ENCODE results near the gene TBC1D3B.
A peak's percentile ranks its signal among the peaks of the same experiment; 100 is the strongest.
"Not testable (repeated sequence)": the region's sequence is repeated elsewhere in the genome, so short reads cannot be mapped to it uniquely, and the experiment has no call there.

Gene TBC1D3B

GRCh38 chr17:36183001-36183971, 6.8 kb upstream of the TBC1D3B start:
- no peak for TF ChIP-seq CTCF (IDR thresholded peaks at IDR 0.05)
- Histone ChIP-seq H3K4me3 (ENCODE audit: low read depth in 1 of 2, low read length in 1 of 2) (peak overlapping the region; percentile 62 to 82), H3K36me3 (peaks cover 5% of the 10 kb centered on the region), H3K4me1 (ENCODE audit: control insufficient read depth in 1 of 2, insufficient read depth in 1 of 2, low read depth in 1 of 2, low read length in 1 of 2) (peaks cover 28 to 51% of the 10 kb centered on the region in 2 experiments), H3K9me3 (no peaks in the 10 kb centered on the region), H3K27ac (peak overlapping the region; percentile 93), H3K27me3 (peaks cover 43% of the 10 kb centered on the region)

- H3K9me3 ChIP-seq = no peaks in the 10 kb centered on the region
- H3K4me1 ChIP-seq (ENCODE audit: control insufficient read depth in 1 of 2, insufficient read depth in 1 of 2, low read depth in 1 of 2, low read length in 1 of 2) = peaks cover 19 to 42% of the 10 kb centered on the region in 2 experiments
- peaks cover 4% of the 10 kb centered on the region for H3K36me3 ChIP-seq
- no peak for TF ChIP-seq CTCF (IDR thresholded peaks at IDR 0.05)
- peaks cover 43% of the 10 kb centered on the region for H3K27me3 ChIP-seq
- peak overlapping the region; percentile 62 to 82 for H3K4me3 ChIP-seq (ENCODE audit: low read depth in 1 of 2, low read length in 1 of 2)
- H3K27ac ChIP-seq = peak overlapping the region; percentile 93
Measured at GRCh38 chr17:36182176-36183000, 6.0 kb upstream of the TBC1D3B start.

- peaks cover 11 to 34% of the 10 kb centered on the region in 2 experiments for H3K4me1 ChIP-seq (ENCODE audit: control insufficient read depth in 1 of 2, insufficient read depth in 1 of 2, low read depth in 1 of 2, low read length in 1 of 2)
- not testable (repeated sequence) for H3K36me3 ChIP-seq; H3K4me3 ChIP-seq (ENCODE audit: low read depth in 1 of 2, low read length in 1 of 2); H3K27ac ChIP-seq; H3K9me3 ChIP-seq
- peaks cover 43% of the 10 kb centered on the region for H3K27me3 ChIP-seq
Measured at GRCh38 chr17:36181446-36182175, 5.2 kb upstream of the TBC1D3B start.

GRCh38 chr17:36168836-36169235, 7.6 kb downstream of the TBC1D3B start:
- not testable (repeated sequence) for H3K36me3 ChIP-seq; H3K4me1 ChIP-seq (ENCODE audit: control insufficient read depth in 1 of 2, insufficient read depth in 1 of 2, low read depth in 1 of 2, low read length in 1 of 2); H3K27me3 ChIP-seq; H3K27ac ChIP-seq; H3K4me3 ChIP-seq (ENCODE audit: low read depth in 1 of 2, low read length in 1 of 2); H3K9me3 ChIP-seq

- Histone ChIP-seq H3K27ac (no peak overlapping the region), H3K36me3 (no peaks in the 10 kb centered on the region), H3K27me3 (peaks cover 5% of the 10 kb centered on the region), H3K9me3 (no peaks in the 10 kb centered on the region), H3K4me1 (ENCODE audit: control insufficient read depth in 1 of 2, insufficient read depth in 1 of 2, low read depth in 1 of 2, low read length in 1 of 2) (peaks cover 0 to 7% of the 10 kb centered on the region in 2 experiments), H3K4me3 (ENCODE audit: low read depth in 1 of 2, low read length in 1 of 2) (no peak overlapping the region)
- TF ChIP-seq CTCF (IDR thresholded peaks at IDR 0.05) = no peak
Measured at GRCh38 chr17:36153895-36154610, 22.4 kb downstream of the TBC1D3B start.
